Upper lobe of left lung (tissue), 4 donors: ENCODE data around the gene ACOT4.

Source experiments
- EP300 ChIP-seq, 4 donors: sonication (generic); formaldehyde crosslinking; IDR thresholded peaks; one replicate each; pipeline ENCODE4 v1.5.1; 2017; ENCODE audit warnings: antibody characterized with exemption in 4 of 4, control low read depth in 2 of 4
- POLR2A ChIP-seq, 4 donors: fragments of 450-650 bp; IDR thresholded peaks; one replicate each; pipeline ENCODE4 v1.5.1; 2016 to 2017; ENCODE audit warnings: antibody characterized with exemption in 4 of 4, mild to moderate bottlenecking in 2 of 4
- POLR2AphosphoS5 ChIP-seq, 2 donors: sonication (generic); formaldehyde crosslinking; IDR thresholded peaks; one replicate each; pipeline ENCODE4 v1.5.1; 2017; ENCODE audit warnings: antibody characterized with exemption in 2 of 2
- TF ChIP-seq, protein P1 (sequence below), 6 experiments: fragments of 450-650 bp in 4 of 6; fragments of 200-600 bp in 2 of 6; sonication (generic) in 2 of 6; IDR thresholded peaks; one replicate each; pipeline ENCODE4 v1.5.1; 2016 to 2019; ENCODE audit warnings: antibody characterized with exemption in 6 of 6

DNA sequence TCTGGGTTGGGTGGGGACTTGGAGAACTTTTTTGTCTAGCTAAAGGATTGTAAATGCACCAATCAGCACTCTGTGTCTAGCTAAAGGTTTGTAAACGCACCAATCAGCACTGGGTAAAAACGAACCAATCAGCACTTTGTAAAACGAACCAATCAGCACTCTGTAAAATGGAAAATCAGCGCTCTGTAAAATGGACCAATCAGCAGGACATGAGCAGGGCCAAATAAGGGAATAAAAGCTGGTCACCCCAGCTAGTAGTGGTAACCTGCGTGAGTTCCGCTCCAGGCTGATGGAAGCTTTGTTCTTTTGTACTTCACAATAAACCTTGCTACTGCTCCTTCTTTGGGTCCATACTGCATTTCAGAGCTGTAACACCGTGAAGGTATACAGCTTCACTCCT, 24.3 kb upstream of the ACOT4 start:
- TF ChIP-seq POLR2A (IDR thresholded peaks at IDR 0.05) (no peak), POLR2AphosphoS5 (IDR thresholded peaks at IDR 0.05) (no peak), EP300 (IDR thresholded peaks at IDR 0.05) (no peak)
- TF ChIP-seq, protein P1, sequence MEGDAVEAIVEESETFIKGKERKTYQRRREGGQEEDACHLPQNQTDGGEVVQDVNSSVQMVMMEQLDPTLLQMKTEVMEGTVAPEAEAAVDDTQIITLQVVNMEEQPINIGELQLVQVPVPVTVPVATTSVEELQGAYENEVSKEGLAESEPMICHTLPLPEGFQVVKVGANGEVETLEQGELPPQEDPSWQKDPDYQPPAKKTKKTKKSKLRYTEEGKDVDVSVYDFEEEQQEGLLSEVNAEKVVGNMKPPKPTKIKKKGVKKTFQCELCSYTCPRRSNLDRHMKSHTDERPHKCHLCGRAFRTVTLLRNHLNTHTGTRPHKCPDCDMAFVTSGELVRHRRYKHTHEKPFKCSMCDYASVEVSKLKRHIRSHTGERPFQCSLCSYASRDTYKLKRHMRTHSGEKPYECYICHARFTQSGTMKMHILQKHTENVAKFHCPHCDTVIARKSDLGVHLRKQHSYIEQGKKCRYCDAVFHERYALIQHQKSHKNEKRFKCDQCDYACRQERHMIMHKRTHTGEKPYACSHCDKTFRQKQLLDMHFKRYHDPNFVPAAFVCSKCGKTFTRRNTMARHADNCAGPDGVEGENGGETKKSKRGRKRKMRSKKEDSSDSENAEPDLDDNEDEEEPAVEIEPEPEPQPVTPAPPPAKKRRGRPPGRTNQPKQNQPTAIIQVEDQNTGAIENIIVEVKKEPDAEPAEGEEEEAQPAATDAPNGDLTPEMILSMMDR (IDR thresholded peaks at IDR 0.05), result no peak
